GM19463 (cell line): ENCODE results near the gene TFRC.
"Not testable (repeated sequence)": the region's sequence is repeated elsewhere in the genome, so short reads cannot be mapped to it uniquely, and the experiment has no call there.

ENCODE experiments used
- ATAC-seq: cut with Tn5 transposase; IDR thresholded peaks from one replicate; pipeline ENCODE4 v1.9.1; 2021; ENCODE audit warnings: mild to moderate bottlenecking, moderate library complexity; ENCODE audit not compliant: unreplicated experiment

TFRC gene

DNA sequence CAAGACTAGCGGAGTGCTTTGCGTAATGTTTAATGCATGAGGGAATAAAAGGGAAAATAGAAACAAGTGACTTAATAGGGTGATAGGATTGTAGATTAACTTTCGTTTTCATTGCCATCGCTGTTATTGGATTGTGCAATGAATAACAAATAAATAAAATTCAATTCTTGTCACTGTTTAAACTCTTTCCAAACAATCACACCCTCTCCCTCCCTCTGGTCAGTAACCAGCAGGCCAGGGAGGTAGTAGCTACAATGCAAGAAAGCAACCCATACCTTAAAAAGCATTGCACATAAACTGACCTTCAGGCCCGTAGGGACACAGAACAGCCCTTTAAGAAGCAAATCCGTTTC lies 705 bp upstream of the TFRC start:
- no peak for ATAC-seq

- peak; percentile 39 for ATAC-seq
Measured at GRCh38 chr3:196081002-196081833, 672 bp downstream of the TFRC start.

DNA sequence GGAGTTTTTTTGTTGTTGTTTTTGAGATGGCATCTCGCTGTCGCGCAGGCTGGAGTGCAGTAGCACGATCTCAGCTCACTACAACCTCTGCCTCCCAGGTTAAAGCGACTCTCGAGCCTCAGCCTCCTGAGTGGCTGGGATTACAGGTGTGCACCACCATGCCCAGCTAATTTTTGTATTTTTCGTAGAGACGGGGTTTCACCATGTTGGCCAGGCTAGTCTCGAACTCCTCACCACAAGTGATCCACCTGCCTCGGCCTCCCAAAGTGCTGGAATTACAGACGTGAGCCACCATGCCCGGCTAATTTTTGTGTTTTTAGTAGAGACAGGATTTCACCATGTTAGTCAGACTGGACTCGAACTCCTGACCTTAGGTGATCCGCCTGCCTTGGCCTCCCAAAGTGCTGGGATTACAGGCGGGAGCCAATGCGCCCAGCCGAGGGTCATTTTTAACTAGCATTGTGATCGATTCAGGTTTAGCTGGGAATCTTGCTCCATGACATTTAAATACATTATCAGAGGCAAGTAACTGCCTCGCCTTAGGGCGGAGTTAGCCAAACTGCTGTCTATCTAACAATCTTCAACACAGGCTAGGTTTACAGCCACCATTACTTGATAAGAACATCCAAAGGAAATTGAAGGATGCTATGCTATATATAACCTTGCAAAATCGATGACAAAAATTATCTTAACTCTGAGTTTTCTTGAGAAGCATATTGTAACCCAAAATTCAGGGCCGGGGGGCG lies 1.6 kb downstream of the TFRC start:
- ATAC-seq = not testable (repeated sequence)

GRCh38 chr3:196079682-196080081 lies 2.2 kb downstream of the TFRC start:
- no peak for ATAC-seq

DNA sequence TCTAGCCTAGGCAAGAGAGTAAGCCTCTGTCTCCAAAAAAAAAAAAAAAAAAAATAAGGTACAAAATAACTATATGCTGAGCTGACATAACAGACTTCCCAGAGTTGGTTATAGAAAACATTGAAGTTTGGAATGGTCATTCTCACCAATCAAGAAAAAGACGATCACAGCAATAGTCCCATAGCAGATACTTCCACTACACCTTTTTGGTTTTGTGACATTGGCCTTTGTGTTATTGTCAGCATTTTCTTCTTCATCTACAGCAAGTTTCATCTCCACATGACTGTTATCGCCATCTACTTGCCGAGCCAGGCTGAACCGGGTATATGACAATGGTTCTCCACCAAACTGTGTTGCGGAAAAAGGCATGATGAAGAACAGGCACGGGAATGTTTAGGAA lies 6.9 kb downstream of the TFRC start:
- no peak for ATAC-seq

DNA sequence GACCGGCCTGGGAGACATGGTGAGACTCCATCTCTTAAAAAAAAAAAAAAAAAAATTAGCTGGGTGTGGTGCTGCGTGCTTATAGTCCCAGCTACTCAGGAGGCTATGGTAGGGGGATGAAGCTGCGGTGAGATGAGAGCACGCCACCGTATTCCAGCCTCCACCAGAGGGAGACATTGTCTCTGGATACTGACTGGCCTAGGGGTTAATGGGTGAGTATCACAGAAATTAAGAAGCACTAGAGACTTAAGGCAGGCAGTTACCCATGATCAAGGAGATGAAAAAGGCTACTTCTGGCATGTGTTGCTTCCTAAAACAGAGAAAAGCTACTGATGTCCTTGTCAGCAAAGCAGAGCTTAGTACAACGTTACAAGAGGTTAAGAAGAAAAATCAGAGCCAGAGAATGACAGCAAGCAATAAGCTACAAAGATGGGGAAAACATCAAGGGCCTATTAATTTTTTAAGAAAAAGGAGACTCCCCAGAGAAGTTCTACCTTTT lies 8.6 kb downstream of the TFRC start:
- ATAC-seq = no peak

DNA sequence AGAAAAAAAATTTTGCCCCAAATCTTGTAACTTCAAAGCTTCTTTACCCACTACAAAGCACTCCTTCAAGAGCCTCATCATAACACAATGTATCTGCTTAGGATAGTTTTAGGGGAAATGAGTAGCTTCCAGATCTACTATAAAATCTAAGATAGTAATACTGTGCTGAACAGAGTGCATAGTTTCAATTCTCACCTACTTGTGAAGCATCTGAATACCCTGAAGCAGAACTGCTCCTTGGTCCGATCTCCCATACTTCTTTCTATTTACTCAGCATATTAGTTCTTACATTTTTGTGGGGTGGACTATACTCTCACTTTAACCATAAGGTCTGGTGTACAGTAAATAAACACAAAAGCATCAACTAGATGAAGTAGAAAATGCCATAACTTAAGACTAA lies 9.6 kb downstream of the TFRC start:
- ATAC-seq = no peak

DNA sequence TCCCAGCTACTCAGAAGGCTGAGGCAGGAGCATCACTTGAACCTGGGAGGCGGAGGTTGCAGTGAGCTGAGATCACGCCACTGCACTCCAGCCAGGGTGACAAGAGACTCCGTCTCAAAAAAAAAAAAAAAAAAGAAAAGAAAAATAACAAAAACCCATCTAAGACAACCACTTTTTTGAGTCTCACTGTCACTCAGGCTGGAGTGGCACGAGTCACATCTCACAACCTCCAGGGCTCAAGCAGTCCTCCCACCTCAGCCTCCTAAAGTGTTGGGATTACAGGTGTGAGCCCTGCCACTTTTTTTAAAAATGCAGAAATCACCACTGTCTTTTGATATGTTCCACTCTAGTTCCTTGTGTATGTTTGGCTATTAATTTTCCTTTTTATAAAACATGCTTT lies 13.1 kb downstream of the TFRC start:
- ATAC-seq = not testable (repeated sequence)

GRCh38 chr3:196067439-196067838 lies 14.5 kb downstream of the TFRC start:
- no peak for ATAC-seq

DNA sequence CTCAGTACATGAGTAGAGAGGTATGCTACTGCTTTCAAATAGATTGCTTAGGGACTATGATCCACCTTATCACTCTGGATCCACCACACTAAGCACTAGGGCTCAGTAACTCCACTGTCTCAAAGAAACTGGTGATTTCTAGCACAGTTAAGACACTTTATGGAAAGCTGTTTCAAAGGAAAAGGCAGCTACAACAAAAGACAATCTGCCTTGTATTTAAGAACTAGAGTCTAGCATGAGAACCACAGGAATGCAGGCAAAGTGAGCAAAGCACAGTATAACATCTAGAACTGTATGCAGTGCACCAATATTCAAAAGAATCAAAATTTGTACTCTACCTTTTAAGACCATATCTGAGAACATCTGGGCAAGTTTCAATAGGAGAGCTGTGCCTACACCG lies 17.9 kb downstream of the TFRC start:
- no peak for ATAC-seq

GRCh38 chr3:196063456-196063855 lies 18.4 kb downstream of the TFRC start:
- no peak for ATAC-seq

DNA sequence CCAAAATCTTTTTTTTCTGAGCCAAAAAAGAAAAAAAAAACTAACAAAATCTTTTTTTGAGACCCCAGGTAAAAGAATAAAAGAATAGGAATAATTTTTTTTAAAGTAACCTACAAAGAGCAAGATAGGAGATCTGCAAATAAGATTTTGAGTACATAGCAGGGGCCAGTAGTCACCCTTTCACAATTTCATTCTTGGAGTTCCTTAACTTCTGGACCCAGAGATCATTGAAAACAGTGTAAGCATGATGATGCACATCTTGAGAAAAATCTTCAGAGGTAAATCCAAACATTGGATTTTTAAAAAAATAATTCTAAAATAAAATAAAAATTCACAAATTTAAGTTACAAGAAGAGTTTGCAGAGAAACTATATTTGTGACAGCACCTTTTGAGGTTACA lies 18.8 kb downstream of the TFRC start:
- ATAC-seq = no peak

GRCh38 chr3:196060834-196061233 lies 21.1 kb downstream of the TFRC start:
- ATAC-seq = no peak

GRCh38 chr3:196057760-196058331 lies 24.0 kb downstream of the TFRC start:
- no peak for ATAC-seq

DNA sequence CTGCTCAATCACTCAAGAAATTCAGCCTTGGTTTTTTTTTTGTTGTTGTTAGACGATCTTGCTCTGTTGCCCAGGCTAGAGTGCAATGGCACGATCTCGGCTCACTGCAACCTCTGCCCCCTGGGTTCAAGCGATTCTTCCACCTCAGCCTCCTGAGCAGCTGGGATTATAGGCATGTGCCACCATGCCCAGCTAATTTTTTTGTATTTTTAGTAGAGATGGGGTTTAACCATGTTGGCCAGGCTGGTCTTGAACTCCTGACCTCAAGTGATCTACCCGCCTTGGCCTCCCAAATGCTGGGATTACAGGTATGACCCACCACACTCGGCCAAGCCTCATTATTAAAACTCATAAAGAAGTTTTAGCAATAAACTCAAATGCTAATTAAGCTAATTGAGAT lies 25.5 kb downstream of the TFRC start:
- not testable (repeated sequence) for ATAC-seq

DNA sequence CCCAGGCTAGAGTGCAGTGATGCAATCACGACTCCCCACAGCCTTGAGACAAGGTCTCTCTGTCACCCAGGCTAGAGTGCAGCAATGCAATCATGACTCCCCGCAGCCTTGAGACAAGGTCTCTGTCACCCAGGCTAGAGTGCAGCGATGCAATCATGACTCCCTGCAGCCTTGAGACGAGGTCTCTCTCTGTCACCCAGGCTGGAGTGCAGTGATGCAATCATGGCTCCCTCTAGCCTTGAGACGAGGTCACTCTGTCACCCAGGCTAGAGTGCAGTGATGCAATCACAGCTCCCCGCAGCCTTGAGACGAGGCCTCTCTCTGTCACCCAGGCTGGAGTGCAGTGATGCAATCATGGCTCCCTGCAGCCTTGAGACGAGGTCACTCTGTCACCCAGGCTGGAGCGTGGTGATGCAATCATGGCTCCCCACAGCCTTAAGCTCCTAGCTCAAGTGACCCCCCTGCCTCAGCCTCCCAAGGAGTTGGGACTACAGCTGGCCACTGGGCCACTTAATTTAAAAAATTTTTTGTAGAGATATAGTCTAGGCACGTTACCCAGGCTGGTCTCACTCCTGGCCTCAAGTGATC lies 26.1 kb downstream of the TFRC start:
- ATAC-seq = no peak

- ATAC-seq = no peak
Measured at GRCh38 chr3:196055240-196055639, 26.6 kb downstream of the TFRC start.

GRCh38 chr3:196054661-196055060 lies 27.2 kb downstream of the TFRC start:
- no peak for ATAC-seq

GRCh38 chr3:196053487-196053886 lies 28.4 kb downstream of the TFRC start:
- ATAC-seq = no peak

DNA sequence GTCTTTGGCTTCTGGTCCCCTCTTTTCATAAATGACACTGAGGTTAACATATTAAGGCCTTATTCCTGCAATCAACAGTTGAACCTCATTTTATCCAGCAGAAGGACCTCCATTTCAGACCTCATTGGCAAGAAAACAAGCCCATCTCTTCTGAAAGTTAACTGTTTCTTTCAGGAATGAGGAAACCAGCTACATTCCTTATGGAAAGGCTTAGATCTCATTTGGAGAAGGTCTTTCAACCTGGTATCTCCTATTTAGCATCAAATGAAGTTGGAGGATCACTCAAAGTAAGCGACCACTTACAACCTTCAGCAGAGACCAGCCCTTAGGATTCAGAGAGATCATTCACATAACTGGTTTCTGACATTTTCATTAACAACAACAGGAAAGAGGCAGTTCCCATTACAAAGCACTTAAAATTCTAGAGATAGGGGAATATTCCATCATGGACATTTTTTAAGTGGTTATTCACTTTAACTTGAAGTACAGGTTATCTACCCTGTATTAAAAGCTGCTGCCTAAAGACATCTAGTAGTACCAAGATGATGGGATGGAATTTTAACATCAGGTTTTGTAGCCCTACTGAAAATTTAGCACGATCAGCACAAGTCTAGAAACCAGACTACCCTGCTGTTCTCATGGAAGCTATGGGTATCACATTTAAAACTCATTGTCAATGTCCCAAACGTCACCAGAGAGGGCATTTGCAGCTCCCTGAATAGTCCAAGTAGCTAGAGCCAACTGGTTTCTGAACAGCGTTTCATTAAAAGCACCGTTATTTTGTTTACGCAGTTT lies 30.4 kb downstream of the TFRC start:
- ATAC-seq = no peak

GRCh38 chr3:196050597-196050996 lies 31.3 kb downstream of the TFRC start:
- no peak for ATAC-seq
